RKO (cell line): Measurements from ENCODE around the gene RELL2.
A peak's percentile ranks its signal among the peaks of the same experiment; 100 is the strongest.
"Not testable (repeated sequence)": the region's sequence is repeated elsewhere in the genome, so short reads cannot be mapped to it uniquely, and the experiment has no call there.

Experiments
- DNase-seq: peaks from one replicate; pipeline ENCODE4 v3.0.0-alpha.2; 2016; ENCODE audit warnings: low spot score

The RELL2 gene, protein sequence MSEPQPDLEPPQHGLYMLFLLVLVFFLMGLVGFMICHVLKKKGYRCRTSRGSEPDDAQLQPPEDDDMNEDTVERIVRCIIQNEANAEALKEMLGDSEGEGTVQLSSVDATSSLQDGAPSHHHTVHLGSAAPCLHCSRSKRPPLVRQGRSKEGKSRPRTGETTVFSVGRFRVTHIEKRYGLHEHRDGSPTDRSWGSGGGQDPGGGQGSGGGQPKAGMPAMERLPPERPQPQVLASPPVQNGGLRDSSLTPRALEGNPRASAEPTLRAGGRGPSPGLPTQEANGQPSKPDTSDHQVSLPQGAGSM

DNA sequence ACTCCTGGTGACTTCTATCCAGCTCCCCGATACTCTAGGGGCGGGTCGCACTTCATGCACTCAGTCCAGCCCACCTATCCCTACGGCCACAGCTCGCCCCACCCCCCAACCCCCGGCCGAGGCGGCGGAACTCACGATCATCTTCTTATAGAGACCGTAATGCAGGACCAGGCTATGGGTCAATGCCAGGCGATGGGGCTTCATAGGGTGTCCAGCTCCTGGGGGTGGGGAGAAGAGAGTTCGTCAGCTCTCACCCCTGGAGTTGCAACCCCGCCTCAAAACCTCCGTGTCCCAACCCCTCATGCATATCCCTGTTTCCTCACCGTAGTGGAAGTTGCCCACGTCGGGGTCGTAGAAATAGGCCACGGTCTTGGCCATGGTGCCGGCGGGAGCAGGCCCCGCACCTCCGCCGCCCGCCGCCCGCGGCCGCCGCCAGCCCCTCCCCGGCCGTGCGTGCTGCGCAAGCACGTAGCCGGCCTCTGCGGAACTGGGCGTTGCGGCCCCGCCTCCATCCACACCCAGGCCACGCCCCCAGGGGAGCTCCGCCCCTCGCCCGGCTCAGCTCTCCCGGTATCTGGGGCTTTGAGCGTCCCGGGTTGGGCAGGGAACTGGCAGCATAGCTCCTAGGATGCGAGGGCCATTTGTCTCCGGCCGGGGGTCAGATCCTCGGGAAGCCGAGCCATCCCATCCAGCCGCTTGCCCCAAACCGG, at the start of gene RELL2, which contains the start of gene HDAC3:
TSS of gene RELL2 (plus strand) at position 585 of the 710 bp plus-strand sequence. CDS start 1,229 bp downstream, outside the sequence.
TSS of gene HDAC3 (minus strand) at position 437 of the 710 bp plus-strand sequence. CDS start at position 378, 59 bp downstream.
- DNase-seq = peak; percentile 91

DNA sequence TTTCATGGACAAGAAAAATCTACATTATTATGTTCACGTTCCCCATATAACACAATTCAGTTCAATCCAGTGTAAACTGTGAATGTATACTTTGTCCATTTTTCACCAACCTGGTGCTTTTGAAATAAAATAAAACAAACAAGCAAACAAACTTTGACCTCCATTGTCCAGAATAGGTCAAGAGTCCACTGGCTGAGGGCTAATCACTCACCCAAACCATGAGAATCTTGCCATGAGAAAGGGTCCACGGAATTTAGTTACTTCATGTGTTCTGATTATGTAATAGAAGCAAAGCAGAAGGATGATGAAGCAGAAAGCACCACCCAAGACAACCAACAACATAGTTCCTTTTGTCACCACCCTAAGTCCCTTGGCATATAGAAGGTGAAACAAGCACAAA, 46.7 kb upstream of the RELL2 start:
- DNase-seq = no peak

DNA sequence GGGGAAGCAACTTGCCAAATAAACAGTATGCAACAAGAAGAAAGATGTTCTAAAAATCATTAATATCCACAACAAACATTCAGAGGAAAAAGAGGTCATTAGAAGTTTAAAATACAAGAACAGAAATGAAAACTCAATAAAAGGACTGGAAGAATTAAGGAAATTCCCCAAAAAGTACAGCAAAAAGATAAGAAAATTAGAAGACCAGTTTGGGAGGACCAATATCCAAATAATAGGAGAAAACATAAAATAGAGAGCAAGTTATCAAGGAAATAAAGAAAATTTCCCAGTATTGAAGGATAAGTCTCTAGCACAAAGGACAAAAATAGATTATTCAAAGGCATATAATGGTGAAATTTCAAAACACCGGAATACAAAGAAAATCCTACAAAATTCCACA, 39.9 kb upstream of the RELL2 start:
- DNase-seq = no peak

DNA sequence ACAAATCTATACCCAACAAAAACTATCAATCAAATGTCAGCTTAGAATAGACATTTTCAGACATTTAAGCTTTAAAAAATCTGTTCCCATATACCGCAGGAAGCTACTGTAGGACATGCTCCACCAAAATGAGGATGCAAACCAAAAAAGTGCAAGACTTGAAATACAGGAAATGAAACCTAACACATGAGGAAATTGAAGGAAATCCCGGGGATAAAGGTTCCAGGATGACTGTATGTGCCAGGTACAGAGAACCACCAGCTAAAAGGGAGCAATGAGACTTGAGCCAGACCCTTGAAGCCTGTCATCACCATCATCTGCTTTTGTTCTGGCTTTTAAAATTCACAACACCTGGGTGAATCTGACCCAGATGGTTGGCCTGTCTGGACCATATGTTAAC, 39.4 kb upstream of the RELL2 start:
- DNase-seq = no peak

DNA sequence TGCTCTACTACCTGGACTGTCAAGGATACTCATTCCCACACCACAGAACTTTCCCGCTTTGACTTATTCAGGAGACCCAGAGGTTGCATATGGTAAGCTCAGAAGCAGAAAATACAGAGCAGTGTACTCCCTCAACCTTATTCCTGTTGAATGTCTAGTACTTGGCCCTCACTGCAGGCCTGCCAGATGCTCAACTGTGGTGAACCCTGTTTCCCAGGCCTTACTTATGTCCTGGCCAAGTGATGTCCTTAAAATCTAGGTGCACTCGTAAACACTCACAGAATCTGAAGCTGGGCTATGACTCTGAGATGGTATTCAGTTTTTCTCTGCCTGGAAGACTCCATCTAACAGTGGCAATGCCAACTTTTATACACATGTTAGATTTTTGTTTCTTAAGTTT, 39.0 kb upstream of the RELL2 start:
- DNase-seq = no peak

DNA sequence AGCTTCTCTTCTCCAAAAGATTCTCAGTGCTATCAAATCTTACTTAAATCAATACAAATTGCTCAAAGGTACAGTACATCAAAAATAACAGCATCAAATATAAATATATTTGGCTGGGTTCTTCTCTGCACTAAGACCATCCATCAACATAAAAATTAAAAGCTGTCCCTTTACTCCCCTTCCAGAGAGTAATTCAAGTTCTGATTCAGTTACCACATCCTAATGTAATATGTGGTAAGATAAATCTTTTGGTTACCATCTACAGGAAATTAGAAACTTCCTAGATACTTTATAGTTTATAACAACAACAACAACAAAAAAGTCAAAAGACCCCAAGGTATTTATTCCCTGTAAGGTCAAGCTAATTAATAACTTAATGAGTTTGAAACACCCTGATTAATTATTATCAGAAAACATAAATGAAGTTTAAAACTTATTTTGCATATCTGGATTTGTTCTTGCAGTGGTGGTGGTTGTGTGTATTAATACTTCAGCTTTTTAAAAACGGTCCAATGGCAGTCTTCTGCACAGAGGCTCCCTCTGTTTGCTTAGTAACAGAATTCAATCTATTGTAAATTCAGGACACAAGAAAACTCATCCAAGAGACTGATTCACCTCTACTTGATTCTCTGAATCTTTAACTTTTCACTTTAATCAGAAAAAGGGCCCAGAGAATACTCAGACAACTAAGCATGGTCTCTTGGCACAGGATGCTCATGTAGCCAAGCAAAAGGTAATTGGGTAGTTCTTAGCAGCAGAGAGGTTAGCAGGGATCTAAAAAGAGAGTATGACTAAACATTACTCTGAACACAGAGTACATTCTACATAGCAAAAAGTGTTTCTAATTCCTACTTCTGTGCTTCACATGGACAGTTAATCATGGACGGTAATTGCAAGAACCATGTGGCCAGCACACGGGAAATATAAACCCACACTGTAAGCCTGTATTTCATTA, 38.1 kb upstream of the RELL2 start:
- no peak for DNase-seq

DNA sequence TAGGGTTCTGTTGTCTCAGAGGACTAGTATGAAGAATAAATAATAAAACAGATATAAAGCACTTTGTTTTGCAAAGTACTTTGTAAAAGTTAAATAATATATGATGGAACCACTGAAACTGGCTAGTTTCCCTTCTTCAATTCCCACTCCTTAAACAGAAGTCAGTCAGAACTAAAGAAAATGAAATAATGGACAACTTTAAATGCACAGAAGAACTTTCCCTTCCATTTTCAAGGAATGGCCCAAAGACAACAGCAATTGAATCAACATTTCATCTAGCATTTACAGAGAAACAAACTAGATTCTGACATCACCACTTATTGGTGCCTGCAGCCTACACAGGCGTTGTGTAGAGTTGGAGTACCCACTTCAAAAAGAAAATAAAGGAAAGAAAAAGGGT, 34.2 kb upstream of the RELL2 start:
- no peak for DNase-seq

DNA sequence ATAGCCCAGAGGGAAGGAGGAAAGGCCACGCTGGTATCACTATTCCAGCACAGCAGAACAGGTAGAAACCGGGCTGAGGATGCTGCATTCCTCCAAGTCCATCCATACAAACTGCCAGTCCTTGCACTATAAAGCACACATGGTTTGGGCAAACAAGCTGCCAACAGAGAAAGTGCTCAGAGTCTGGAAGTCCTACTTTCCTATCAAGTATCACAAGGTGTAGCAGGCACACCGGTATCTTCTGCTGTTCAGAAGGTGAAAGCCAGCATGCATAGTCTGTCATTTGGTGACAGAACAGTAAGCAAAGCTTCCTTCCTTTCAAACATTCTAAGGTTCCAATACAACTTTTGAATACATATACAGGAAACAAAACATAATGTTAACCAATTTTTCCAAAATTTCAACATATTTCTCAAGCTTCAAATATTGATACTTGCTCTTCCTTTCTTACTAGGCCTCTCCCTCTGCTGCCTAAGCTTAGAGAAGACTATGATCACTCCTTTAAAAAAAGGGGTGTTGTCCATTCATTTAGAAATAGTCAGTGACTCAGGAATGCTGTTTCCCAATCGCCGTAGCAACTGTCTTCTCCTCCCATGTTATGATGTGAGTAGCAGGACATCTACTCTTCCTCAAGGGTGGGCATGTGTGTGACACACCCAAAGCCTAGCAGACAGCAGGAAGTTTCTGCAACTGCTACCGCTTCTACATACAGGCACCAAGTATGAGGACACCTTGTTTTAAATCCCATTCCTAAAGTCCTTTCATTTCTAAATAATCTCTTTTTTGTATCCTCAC, 32.7 kb upstream of the RELL2 start:
- DNase-seq = peak; percentile 87

DNA sequence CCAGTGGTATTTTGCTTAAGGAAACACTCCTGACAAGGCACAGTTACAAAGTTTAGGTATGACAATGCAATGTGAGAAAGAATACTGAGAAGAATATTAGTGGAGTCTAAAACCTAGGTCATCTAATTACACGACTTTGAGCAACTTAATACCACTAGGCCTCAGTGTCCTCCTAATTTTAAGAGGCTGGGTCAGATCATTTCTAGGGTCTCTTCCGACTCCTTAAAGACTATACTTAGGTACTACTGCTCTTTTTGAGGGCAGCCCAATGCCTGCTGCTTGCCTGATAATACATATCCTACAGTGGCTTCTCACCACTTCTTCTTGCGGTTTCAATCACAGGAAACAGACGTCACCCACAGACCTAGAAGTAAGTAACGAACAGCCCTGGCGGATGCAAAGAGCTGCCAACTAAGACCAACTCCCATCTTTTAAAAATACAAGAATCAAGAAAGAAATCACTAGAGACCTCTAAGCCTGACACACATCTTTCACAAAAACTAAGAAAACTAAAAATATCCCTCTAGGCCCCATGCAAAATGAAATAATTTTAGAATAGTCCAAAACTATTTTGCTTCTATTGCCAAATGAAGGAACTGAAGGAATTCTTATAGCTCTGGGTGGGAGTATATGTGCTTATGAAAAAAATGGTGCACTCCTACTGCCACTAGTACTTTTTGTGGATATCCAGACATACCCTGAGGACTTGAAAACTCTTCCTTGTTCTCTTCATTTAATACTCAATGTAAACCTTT, 31.1 kb upstream of the RELL2 start:
- DNase-seq = no peak

DNA sequence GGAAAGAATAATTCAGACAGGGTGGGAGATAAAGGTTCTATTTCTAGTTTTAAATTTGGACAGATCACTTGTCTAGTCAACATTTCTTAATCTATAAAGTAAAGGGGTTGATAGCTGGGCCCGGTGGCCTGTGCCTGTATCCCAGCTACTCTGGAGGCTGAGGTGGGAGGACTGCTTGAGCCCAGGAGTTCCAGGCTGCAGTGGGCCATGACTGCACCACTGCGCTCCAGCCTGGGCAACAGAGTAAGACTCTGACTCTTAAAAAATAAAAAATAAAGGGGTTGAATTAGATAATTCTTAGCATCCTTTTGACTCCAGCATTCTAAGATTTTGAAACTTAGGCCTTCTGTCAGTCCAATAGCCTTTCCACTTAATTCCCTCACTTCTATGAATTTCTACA, 28.8 kb upstream of the RELL2 start:
- DNase-seq = no peak

DNA sequence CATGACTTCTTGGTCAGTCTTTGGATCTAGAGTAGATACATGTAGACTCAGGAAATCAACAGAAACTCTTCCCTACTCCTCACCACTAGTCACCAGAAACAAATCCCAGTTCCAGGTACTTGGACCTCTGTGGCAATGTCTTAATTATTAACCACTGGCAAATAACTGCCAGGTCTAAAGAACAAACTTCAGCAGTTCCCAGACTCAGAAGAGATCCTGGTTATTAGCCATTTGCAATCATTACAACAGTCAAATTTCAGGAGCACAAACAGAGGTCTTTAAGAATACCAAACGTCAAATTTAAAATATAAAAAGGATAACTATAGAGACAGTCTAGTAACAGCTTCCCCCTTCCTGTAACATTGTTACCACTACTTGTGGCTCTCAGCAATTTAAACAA, 28.2 kb upstream of the RELL2 start:
- DNase-seq = no peak

DNA sequence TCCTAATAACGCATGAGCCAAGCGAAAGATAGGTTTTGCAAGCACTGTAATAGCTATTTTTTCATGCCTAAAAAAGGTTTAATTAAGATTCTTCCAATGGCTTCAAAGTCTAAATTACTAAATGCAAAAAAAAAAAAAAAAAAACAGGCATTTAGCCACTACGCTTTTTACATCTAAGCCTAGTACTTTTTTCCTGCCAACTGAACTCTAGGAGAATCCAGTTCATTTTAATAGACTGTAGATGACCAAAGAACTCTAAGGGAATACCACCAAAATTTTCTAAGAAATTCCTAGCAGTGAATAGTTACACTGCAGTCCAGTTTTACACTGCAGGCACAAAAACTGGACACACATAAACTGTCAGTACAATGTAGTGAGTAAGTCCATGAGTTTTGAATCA, 27.8 kb upstream of the RELL2 start:
- DNase-seq = no peak

DNA sequence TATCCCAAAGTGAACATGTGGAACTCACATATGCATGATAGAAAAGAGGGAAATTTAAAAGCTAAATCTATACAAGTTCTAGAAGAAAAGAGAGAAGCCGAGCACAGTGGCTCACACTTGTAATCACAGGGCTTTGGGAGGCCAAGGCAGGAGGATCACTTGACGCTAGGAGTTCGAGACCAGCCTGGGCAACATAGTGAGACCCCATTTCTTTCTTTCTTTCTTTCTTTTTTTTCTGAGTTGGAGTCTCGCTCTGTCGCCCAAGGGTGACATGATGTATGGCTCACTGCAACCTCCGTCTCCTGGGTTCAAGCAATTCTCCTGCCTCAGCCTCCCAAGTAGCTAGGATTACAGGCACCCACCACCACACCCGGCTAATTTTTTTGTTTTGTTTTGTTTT, 26.9 kb upstream of the RELL2 start:
- DNase-seq = not testable (repeated sequence)

DNA sequence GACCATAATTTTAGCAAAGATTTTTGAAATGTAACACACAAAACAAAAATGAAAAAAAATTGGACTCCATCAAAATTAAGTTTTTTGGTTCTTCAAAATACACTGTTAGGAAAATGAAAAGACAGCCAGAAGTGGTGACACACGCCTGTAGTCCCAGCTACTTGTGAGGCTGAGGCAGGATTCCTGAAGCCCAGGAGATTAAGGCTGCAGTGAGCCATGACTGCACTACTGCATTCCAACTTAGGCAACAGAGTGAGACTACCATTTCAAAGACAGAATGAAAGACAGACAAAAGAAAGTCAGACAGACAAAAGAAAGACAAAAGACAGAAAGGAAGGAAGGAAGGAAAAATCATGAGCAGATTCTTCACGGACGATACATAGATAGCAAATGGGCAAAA, 25.5 kb upstream of the RELL2 start:
- DNase-seq = no peak

DNA sequence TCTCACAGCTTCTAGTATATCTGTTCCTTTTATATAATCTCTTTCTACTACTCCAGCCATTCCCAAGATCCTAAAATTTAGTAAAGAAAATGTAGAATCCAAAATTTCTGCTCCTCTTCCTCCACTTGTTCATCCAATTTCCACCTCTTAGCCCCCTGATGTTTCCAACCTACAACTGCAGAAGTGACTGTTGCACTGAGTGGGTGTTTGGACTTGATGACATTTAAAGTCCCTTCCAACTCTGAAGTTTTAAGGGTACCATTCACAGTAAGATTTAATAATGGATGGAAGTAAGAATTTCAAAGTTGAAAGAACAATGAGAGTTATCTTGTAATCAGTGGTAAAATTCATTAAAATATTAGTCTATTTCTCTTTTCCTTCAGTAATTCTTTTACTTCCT, 23.5 kb upstream of the RELL2 start:
- no peak for DNase-seq

DNA sequence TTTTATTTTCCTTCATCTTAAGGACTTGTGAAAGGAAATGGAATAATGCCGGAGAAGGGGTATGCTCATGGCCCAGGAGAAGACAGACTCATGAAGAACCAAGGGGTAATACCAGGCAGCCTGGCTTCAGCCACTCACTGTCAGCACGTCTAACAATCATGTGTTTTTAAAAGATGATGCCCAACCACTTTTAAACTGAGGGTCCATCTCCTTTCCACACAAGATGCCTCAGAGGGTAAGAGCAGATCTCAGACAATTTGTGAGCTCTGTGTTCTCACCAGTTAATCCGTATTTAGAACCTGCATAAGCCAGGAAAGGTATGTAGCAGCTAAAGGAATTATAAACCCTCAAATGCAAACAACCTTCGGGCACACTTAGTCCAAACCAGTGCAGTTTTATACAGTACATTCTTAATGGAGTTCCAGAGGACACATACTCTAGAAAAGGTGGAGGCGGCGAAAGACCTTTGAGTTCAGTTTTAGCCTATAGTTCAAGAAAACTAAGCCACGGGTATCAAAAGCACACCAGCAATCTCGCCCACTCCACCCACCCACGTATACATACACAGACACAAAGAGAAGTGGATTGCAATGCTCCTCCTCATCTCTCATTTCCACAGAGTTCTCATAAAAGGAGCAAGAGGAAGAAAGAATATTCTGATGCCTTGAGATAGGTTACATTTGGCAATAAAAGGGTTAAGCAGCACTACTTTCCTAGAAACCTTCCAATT, 20.6 kb upstream of the RELL2 start:
- DNase-seq = no peak

DNA sequence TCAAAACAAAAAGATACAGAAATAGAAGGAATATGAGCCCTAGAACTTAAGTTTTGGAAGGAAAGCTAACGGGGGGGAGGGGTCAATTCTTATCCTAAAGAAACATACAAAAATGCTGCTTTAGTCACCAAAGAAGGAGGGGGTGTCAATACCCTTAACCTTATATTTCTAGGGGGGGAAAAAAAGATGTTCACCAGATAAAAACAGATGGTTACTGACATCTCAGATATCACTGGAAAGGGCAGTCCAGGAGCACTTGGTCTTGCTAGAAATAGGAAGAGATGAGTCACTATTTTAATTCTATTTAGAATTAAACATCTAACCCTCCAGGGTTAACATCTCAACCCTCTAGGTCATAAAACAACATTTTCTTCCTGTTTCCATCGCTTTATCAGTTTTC, 19.7 kb upstream of the RELL2 start:
- DNase-seq = peak; percentile 43

DNA sequence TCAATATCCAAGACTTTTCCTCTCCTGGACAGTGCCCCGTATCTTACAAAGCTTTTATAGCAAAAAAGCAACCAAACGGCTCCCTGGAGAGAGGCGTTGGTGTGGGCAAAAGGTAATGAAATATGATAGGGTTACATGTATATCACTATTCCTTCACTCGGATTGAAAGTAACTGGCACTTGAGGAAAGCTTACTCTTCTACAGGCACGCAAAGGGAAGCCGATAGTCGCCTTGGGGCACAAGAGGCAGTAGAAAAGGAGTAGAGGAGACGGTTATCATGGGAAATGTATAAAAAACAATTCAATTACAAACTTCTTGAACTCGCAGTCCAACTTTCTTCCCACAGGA, 19.1 kb upstream of the RELL2 start:
- peak; percentile 28 for DNase-seq

DNA sequence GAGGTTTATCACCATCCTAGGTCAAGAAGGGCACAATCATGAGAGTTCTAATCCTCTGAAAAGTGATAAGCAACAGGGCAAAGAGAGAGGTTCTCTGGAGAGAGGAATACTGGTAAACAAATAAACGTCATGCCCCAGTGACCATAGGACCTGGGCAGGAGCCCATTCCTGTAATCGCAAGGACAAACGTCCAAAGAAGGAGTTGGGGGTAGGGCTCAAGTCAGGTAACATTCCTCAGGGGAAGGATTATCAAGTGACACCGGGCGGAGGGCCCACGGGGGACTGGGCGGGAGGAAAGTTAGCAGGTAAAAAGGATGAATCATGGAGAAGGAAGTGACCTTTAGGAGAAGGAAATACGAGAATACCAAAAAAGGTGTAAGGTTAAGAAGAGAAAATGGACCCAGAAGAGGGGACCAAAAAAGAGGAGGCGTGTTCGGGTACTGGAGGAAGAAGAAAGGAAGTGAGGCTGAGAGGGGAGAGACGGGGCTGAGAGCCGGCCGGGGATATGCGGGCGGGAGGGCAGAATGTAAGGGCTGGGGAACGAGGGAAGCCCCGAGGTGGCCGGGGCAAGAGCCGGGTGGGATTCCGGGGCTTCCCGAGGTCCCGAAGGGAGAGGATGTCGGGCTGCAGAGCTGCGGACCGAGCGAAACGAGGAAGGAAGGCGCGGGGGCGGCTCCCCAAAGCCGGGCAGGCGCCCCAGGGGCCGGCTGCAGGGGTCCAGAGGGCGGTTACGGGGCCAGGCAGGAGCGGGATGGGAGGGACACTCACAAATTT, 18.6 kb upstream of the RELL2 start:
- DNase-seq = peak; percentile 64
